Transverse colon (tissue), 4 donors: Measurements from ENCODE around the gene PAFAH2.

Experiments used
- EP300 ChIP-seq: sonication (generic); formaldehyde crosslinking; IDR thresholded peaks from one replicate; pipeline ENCODE4 v1.6.1; 2017; ENCODE audit warnings: antibody characterized with exemption, low read depth
- POLR2AphosphoS5 ChIP-seq, 3 donors: sonication (generic); formaldehyde crosslinking; IDR thresholded peaks; one replicate each; pipeline ENCODE4 v1.6.1; 2016; ENCODE audit warnings: antibody characterized with exemption in 3 of 3
- TF ChIP-seq, protein P1 (sequence below), 5 experiments: fragments of 200-600 bp in 3 of 5; fragments of 450-650 bp in 2 of 5; sonication (generic) in 3 of 5; IDR thresholded peaks; 1 replicate in 2 of 5; 2 replicates in 3 of 5; pipeline ENCODE4 v1.5.1; 2016 to 2017; ENCODE audit warnings: antibody characterized with exemption in 5 of 5, inconsistent platforms in 3 of 5, mild to moderate bottlenecking in 2 of 5, moderate library complexity in 1 of 5

DNA sequence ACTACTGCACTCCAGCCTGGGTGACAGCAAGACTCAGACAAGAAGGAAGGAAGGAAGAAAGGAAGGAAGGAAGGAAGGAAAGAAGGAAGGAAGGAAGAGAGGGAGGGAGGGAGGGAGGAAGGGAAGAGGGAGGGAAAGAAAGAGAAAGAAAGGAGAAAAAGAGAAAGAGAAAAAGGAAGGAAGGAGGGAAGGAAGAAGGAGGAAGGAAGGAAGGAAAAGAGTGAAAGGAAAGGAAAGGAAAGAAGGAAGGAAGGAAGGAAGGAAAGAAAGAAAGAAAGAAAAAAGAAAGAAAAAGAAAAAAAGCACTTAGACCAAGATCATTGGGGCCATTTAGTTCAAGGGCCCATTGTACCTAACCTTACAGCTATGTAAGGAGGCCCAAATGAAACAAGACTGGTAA is 42.3 kb downstream of the PAFAH2 start:
- TF ChIP-seq, protein P1, sequence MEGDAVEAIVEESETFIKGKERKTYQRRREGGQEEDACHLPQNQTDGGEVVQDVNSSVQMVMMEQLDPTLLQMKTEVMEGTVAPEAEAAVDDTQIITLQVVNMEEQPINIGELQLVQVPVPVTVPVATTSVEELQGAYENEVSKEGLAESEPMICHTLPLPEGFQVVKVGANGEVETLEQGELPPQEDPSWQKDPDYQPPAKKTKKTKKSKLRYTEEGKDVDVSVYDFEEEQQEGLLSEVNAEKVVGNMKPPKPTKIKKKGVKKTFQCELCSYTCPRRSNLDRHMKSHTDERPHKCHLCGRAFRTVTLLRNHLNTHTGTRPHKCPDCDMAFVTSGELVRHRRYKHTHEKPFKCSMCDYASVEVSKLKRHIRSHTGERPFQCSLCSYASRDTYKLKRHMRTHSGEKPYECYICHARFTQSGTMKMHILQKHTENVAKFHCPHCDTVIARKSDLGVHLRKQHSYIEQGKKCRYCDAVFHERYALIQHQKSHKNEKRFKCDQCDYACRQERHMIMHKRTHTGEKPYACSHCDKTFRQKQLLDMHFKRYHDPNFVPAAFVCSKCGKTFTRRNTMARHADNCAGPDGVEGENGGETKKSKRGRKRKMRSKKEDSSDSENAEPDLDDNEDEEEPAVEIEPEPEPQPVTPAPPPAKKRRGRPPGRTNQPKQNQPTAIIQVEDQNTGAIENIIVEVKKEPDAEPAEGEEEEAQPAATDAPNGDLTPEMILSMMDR (IDR thresholded peaks at IDR 0.05): no peak
- TF ChIP-seq EP300: no peak
- no peak for TF ChIP-seq POLR2AphosphoS5 (IDR thresholded peaks at IDR 0.05)
